GM21576 (cell line): Measurements from ENCODE around the gene TRAF2.

ENCODE experiments used
- ATAC-seq: cut with Tn5 transposase; IDR thresholded peaks from one replicate; pipeline ENCODE4 v1.9.1; 2021; ENCODE audit warnings: mild to moderate bottlenecking, moderate library complexity; ENCODE audit not compliant: unreplicated experiment

Gene TRAF2

DNA sequence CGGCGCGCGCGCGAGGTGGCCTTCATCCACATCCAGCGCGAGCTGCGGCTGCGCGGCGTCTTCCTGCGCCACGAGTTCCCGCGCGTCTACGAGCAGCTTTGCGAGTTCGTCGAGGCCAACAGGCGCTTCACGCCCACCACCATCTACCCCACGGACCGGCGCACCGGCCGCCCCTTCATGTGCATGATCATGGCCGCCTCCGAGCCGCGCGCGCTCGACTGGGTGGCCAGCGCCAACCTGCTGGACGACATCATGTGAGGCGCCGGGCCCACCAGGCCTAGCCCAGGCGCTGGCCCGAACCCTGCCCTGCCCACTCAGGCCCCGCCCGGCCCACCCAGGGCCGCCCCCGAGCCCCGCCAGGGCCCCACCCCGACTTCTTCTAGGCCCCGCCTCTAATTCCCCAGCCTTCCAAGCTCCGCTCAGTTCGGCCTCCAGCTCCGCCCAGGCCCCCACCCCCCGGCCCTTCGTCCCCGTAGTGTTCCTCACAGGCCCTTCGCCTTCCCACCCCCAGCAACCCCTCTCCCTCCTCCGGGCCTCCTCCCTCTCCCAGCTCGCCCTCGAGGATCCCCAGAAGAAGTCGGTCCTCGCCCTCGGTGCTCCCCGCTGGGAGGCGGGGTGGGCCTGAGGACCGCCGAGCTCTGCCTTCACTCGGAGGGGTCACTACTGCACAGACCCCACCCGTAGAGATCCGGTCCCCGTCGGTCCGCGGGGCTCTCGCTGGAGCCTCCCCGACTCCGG lies 39.1 kb upstream of the TRAF2 start:
- ATAC-seq = no peak

DNA sequence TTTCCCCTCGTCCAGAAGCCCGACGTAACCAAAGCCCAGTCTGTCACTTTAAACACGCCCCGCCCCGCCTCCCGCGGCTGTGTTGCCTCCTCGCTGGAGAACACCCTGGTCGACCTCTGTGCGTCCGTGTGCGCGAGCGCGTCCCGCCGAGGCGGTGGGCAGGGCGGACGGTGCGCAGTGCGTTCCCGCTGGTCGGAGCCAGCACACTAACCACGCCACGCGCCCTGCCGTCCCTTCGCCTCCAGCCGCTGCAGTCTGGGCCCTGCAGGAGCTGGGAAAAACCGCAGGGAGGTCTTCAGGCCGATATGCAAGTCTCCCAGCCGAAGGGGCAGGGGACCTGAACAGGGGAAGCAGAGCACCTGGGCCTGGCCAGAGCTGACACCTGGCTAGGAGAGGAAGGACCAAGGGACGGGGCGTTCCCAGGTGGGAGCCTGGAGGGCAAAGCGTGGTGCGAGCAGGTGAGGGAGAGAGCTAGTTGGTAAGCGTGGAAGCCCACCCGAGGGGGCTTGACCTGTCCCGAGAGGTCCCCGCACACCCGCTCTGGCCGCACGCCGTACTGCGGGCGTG lies 38.4 kb upstream of the TRAF2 start:
- ATAC-seq = no peak

DNA sequence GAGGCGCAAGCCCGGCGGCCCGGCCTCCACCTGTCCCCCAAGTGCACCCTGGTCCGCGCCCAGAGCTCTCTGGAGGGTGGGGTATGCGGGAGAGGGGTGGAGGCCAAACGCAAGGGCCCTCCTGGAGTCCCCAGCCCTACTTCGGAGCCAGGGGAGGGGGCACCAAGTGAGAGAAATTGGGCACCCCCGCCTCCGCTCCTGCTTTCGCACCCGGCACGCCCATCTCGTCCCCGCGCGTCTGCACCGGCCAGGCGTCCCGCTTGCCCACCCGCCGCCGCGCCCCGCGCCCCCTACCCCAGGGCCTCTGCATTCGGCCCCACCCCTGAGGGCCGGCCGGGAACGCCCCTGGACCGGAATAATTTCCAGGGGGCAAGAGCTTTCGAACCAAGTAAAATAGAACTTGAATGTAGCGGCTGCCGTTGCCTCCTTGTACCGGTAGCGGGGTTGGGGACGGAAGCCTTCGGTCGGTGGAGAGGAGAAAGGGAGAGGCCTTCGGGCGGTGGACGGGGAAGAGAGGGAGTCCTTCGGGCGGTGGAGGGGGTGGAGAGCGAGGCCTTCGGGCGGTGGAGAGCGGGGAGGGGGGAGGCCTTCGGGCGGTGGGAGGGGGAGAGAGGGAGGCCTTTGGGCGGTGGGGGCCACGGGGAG lies 37.8 kb upstream of the TRAF2 start:
- ATAC-seq = no peak

DNA sequence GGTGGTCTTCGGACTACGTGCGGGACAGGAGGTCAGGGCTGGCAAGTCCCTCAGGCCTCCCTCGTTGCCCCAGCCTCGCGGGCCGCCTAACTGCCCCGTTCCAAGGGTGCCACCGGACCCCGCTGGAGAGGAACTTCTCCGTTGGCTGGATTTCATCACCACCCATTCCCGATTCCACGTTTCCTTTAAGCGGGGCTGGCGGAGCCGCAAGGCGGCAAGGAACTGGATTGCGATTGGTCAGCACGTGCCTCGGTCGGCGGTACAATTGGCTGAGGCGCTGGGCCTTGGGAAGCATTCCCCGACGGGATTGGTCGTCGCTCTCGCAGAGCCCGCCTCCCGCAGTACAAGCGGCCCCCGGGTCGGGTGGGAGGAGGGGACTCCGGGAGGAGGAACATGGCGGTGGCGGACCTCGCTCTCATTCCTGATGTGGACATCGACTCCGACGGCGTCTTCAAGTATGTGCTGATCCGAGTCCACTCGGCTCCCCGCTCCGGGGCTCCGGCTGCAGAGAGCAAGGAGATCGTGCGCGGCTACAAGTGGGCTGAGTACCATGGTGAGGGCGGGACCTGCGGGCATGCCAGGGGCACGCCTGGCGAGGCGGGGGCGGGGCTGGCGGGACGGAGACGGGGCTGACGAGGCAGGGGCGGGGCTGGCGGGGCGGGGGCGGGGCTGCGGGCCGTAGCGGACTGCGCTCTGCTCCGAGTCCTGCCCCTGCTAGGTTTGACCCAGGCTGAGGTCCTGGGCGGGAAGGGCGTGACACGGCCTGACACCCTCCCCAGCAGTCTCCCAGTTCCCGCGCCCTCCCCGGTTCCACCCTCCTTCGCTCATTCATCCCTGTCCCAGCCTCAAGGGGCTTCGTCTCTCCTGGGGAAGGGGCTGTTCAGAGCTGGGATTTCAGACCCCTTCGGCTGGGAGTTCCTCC lies 37.0 kb upstream of the TRAF2 start, which contains the start of gene PHPT1:
TSS of gene PHPT1 (plus strand) at position 372 of the 922 bp plus-strand sequence. CDS start at position 394, 22 bp downstream.
- peak; percentile 76 for ATAC-seq

DNA sequence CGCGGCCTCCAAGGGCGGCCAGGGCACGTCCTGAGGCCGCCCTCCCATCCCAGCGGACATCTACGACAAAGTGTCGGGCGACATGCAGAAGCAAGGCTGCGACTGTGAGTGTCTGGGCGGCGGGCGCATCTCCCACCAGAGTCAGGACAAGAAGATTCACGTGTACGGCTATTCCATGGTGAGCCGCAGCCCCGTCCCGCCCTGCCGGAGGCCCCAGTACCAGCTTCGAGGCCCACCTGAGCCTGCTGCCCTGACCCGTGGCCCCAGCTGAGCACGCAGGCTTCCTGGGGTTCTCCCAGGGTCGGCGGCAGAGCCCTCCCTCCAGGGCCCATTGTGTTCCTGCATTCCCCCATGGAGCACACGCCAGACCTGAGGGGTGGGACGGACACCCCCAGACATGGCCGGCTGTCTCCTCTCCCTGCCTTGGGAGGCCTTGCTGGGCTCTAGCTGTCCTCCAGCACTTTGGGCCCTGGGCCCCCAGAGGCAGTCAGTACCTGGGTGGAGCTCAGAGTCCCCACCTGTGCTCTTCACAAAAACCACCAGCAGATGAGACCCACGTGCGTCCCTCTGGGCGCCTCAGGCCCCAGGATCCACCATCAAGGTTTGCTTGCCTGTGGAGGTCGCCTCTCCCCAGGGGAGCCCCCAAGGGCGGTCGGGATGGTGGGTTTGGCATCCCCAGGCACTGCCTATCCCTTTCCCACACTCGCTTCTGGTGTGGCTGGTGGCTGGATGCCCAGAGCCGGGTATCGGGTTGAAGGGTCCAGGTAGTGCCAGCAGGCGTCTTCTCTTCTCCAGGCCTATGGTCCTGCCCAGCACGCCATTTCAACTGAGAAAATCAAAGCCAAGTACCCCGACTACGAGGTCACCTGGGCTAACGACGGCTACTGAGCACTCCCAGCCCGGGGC lies 36.1 kb upstream of the TRAF2 start:
- ATAC-seq = no peak

DNA sequence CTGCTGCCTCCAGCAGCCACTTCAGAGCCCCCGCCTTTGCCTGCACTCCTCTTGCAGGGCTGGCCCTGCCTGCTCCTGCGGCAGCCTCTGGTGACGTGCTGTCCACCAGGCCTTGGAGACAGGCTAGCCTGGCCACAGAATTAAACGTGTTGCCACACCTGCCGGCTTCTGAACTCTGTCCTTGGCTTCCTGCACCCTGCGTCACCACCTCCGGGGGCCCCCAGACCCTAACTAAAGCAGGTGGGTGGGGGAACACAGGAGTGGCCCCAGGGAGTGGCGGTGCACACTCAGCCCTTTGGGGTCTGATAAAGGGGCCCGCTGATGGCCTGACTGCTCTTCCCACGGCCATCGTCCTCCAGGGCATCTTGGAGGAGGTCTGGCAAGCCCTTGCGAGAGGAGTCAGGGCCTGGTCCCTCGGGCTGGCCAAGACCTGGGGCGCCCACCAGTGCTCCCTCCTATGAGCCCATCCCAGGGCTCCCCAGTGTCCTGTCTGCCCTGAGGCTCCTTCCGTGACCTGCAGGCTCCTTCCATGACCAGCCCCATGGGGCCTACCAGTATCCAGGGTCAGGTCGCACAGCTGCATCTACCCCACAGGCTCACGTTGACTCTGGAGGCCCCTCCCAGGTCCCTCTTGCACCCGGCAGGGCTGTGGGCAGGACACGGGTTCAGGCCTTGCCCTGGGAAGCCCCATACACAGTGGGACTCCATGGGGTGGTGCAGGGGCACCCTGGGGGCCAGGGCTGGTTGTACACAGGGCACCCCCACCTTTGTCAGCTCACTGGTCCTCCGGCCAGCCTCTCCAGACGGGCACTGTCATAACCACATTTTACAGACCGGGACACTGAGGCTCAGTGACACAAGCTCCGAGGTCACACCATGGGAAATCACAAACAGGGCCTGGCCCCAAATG lies 35.2 kb upstream of the TRAF2 start:
- ATAC-seq = no peak

DNA sequence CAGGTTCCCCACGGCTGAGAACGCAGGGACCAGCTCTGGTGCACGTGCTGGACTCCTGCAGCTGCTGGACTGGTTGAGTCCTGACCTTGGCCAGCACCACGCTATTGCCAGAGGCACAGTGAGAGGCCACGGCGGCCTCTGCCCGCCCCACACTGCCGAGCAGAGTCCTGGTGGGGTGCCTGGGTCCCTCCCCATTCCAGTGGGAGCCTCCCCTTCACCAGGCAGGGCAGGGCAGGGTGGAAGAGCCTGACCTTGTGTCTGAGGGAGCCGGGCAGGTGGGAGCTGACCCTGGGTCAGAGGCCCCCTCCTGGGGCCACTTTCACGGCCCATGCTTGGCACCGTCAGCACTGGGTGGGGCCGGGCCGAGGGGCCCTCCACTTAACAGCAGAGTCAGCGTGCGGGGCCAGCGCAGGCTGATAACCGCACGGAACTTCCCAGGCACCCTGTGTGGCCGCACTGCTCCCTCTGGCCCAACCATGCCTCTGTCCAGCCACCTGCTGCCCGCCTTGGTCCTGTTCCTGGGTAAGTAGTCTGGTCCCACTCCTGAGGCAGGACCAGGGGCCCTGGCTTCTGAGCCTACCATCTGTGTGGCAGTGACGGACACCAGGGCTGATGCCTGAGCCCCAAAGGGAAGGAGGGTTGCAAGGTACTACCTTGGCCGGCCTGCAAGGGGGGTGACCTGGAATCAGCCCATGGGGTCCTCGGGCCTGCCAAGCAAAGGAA lies 34.2 kb upstream of the TRAF2 start, which contains the start of gene MAMDC4:
TSS of gene MAMDC4 (plus strand) at position 406 of the 723 bp plus-strand sequence. CDS start at position 477, 71 bp downstream.
- ATAC-seq = no peak

DNA sequence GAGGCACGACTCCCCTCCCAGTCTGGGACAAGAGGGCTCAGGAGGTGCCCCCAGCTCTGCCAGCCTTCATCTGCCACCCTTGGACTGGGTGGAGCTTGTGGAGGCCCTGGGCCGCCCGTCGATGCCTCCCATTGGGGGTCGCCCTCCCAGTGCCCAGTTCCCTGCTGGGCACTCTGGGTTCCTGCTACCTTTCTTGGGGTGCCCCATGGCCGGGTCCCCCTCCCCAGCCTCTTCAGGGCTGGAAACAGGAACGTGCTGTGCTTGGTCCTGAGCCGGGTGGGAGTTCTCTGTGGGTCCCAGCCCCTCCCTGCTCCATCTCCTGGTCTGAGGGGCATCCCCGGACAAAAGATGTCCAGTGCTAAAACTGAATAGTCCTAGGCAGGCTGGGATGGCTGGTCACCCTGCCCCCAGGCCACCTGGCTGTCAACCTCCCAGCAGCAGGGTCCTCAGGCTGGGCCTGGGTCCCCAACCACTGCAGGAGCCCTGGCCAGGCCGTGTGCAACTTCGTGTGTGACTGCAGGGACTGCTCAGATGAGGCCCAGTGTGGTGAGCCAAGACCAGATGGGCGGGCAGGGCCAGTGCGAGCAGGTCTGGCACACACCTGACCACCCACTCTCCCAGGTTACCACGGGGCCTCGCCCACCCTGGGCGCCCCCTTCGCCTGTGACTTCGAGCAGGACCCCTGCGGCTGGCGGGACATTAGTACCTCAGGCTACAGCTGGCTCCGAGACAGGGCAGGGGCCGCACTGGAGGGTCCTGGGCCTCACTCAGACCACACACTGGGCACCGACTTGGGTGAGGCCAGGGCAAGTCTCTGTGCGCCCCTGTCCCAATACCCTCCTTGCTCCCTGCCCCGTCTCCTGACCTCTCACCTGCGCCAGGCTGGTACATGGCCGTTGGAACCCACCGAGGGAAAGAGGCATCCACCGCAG lies 33.4 kb upstream of the TRAF2 start:
- no peak for ATAC-seq

DNA sequence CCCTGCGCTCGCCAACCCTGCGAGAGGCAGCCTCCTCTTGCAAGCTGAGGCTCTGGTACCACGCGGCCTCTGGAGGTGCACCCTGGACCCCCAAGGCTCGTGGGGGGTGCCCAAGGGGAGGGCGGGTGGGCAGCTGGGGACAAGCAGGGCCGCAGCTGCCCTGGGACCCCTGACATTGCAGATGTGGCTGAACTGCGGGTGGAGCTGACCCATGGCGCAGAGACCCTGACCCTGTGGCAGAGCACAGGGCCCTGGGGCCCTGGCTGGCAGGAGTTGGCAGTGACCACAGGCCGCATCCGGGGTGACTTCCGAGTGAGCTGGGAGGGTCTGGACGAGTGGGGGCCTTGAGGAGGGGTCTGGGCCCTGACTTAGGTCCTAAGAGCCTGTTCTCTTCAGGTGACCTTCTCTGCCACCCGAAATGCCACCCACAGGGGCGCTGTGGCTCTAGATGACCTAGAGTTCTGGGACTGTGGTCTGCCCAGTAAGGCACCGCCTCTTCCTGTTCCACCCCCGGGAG lies 32.7 kb upstream of the TRAF2 start:
- ATAC-seq = no peak

DNA sequence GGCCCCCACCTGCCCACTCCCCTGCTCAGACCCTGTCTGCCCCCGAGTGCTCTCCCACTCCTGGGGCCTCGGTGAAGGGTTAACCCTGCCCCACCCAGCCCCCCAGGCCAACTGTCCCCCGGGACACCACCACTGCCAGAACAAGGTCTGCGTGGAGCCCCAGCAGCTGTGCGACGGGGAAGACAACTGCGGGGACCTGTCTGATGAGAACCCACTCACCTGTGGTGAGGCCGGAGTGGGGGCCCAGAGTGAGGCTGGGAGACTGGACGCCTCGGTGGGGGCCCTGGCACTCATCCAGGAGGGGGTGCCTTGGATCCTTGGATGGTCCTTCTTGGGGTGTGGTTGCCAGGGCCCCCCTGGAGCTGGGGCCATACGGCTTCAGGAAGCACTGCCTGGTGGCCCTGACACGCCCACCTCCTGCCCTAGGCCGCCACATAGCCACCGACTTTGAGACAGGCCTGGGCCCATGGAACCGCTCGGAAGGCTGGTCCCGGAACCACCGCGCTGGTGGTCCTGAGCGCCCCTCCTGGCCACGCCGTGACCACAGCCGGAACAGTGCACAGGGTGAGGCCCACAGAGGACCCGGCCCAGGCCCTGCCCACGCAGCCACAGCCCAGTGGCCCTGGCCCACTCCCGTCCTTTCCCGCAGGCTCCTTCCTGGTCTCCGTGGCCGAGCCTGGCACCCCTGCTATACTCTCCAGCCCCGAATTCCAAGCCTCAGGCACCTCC lies 32.0 kb upstream of the TRAF2 start:
- no peak for ATAC-seq

DNA sequence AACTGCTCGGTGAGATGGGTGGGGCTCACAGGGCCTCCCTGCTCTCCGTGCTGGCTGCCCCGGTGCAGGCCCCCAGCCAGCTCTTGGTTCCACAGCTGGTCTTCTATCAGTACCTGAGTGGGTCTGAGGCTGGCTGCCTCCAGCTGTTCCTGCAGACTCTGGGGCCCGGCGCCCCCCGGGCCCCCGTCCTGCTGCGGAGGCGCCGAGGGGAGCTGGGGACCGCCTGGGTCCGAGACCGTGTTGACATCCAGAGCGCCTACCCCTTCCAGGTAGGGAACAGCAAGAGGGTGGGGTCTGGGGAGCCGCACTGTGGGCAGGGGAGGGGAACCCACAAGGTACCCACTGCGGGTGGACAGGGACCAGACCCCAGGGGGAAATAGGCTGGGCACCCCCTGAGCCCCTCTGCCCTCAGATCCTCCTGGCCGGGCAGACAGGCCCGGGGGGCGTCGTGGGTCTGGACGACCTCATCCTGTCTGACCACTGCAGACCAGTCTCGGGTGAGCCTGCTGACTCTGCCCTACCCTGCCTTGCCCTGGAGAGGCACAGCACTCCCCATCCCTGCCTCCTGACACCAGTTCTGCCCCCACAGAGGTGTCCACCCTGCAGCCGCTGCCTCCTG lies 31.4 kb upstream of the TRAF2 start:
- ATAC-seq = no peak

DNA sequence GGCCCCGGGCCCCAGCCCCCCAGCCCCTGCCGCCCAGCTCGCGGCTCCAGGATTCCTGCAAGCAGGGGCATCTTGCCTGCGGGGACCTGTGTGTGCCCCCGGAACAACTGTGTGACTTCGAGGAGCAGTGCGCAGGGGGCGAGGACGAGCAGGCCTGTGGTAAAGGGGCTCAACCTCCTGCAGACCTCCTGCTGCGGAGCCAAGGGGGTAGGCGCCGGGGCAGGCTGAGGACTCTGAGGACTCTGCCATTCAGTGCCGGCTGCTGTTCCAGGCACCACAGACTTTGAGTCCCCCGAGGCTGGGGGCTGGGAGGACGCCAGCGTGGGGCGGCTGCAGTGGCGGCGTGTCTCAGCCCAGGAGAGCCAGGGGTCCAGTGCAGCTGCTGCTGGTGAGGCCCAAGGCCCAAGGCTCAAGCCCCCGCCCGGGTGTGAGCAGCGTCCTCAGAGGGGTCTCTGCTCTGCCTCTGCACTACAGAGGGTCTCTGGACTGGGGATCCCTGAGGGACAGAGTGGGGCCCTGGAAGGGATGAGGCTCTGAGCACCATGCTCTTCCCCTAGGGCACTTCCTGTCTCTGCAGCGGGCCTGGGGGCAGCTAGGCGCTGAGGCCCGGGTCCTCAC lies 30.7 kb upstream of the TRAF2 start:
- ATAC-seq = no peak

DNA sequence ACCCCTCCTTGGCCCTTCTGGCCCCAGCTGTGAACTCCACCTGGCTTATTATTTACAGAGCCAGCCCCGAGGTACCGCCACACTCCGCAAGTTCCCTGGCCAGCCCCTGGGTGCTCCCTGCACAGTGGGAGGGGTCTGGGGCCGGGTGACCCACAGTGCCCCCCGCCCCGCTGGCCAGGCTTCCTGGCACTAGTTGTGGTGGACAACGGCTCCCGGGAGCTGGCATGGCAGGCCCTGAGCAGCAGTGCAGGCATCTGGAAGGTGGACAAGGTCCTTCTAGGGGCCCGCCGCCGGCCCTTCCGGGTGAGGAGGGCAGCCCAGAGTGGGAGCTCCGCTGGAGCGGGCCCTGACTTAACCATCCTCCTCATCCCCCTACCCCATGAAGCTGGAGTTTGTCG lies 30.2 kb upstream of the TRAF2 start:
- ATAC-seq = no peak

DNA sequence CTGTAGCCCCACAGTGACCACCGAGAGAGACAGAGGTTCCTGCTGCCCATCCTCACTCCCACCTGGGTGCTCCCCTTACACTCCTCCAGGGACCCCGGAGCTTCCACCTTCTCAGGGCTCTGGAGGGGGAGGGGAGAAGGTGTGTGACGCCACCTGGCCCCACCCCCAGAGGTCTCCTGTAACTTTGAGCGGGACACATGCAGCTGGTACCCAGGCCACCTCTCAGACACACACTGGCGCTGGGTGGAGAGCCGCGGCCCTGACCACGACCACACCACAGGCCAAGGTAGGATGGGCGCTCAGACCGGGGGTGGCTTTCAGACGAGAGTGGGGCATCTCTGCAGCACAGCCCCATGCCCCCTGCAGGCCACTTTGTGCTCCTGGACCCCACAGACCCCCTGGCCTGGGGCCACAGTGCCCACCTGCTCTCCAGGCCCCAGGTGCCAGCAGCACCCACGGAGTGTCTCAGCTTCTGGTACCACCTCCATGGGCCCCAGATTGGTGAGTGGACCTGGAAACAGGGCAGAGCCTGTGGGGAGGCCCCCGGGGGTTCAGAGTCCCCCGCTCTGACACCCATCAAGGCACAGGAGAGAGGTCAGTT lies 29.7 kb upstream of the TRAF2 start:
- no peak for ATAC-seq

DNA sequence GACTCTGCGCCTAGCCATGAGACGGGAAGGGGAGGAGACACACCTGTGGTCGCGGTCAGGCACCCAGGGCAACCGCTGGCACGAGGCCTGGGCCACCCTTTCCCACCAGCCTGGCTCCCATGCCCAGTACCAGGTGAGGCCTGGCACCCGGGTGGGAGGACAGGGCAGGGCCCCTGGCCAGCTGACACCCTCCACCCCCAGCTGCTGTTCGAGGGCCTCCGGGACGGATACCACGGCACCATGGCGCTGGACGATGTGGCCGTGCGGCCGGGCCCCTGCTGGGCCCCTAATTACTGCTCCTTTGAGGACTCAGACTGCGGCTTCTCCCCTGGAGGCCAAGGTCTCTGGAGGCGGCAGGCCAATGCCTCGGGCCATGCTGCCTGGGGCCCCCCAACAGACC lies 29.1 kb upstream of the TRAF2 start:
- no peak for ATAC-seq
